Natural killer cell (primary cell): ENCODE results near the gene LGALS3. TPM values are rescaled to one million over a fixed set of nuclear protein-coding genes. Genes with fewer than 3 reads are reported as not detected.

Experiments used
- ATAC-seq, 3 donors: fragments of 150-1000 bp in 2 of 3; fragments of 200-7000 bp in 1 of 3; cut with Tn5 transposase; 1 replicate in 1 of 3; 2 replicates in 2 of 3; pipeline ENCODE4 v1.10.0; 2021; ENCODE audit warnings: mild to moderate bottlenecking in 2 of 3, moderate library complexity in 2 of 3
- DNase-seq, 2 donors: peaks; one replicate each; pipeline versions ENCODE4 v3.0.0 to v3.0.0-alpha.2; 2013 to 2021; ENCODE audit warnings: mixed read lengths in 1 of 2
- H3K27ac ChIP-seq: one replicate; pipeline ENCODE4 v1.5.1; 2013; ENCODE audit warnings: mild to moderate bottlenecking, low read length
- H3K27me3 ChIP-seq: one replicate; pipeline ENCODE4 v1.6.1; 2013; ENCODE audit warnings: low read length; ENCODE audit not compliant: control insufficient read depth, insufficient read depth
- H3K36me3 ChIP-seq: one replicate; pipeline ENCODE4 v1.6.1; 2013; ENCODE audit warnings: low read length; ENCODE audit not compliant: control insufficient read depth, insufficient read depth
- H3K4me1 ChIP-seq: one replicate; pipeline ENCODE4 v1.6.1; 2013; ENCODE audit warnings: low read length; ENCODE audit not compliant: control insufficient read depth, insufficient read depth
- H3K4me3 ChIP-seq: one replicate; pipeline ENCODE4 v1.5.1; 2013; ENCODE audit warnings: low read length
- H3K9me3 ChIP-seq: one replicate; pipeline ENCODE4 v1.6.1; 2013; ENCODE audit warnings: low read length; ENCODE audit not compliant: control insufficient read depth, insufficient read depth
- H3K27ac Mint-ChIP-seq, 2 donors: one replicate each; pipeline ENCODE4 v1.8.0; 2022; ENCODE audit warnings: mild to moderate bottlenecking in 2 of 2, mixed read lengths in 2 of 2, moderate library complexity in 1 of 2
- H3K27me3 Mint-ChIP-seq, 2 donors: one replicate each; pipeline ENCODE4 v1.8.0; 2022; ENCODE audit warnings: low read depth in 2 of 2, mixed read lengths in 2 of 2
- H3K36me3 Mint-ChIP-seq: one replicate; pipeline ENCODE4 v1.8.0; 2022; ENCODE audit warnings: mixed read lengths
- H3K4me1 Mint-ChIP-seq, 2 donors: one replicate each; pipeline ENCODE4 v1.8.0; 2022; ENCODE audit warnings: mixed read lengths in 2 of 2
- H3K4me3 Mint-ChIP-seq: one replicate; pipeline ENCODE4 v1.8.0; 2022; ENCODE audit warnings: mild to moderate bottlenecking, moderate library complexity, mixed read lengths
- H3K9me3 Mint-ChIP-seq, 2 donors: one replicate each; pipeline ENCODE4 v1.8.0; 2022; ENCODE audit warnings: mixed read lengths in 2 of 2
- WGBS: methylation state at CpG from one replicate; pipeline ENCODE4 v1.1.7; 2013; ENCODE audit warnings: missing lambda C conversion rate; ENCODE audit not compliant: insufficient coverage; 5-methylcytosine and 5-hydroxymethylcytosine counted together
- intact Hi-C: fragments of 100-400 bp; cut with micrococcal nuclease; formaldehyde crosslinking; loops from one replicate; pipeline ENCODE4 v1.14.2; 2022
- total RNA-seq, 4 donors: library from RNA; stranded (reverse); fragments of 120-200 nt in 1 of 4; gene quantifications; one replicate each; pipeline versions ENCODE4 v1.2.3 to v1.2.4, GENCODE V29; 2013 to 2022
- TF ChIP-seq, protein P1 (sequence below): fragments of 200-600 bp; IDR thresholded peaks from one replicate; pipeline ENCODE4 v1.8.0; 2022; ENCODE audit warnings: antibody characterized with exemption

The LGALS3 gene
- total RNA-seq, 3 donors from 2014 or later (not counting 1 experiment from before 2014, with no cell fraction given) = 10.8 to 35.7 (median 17.1) TPM

DNA sequence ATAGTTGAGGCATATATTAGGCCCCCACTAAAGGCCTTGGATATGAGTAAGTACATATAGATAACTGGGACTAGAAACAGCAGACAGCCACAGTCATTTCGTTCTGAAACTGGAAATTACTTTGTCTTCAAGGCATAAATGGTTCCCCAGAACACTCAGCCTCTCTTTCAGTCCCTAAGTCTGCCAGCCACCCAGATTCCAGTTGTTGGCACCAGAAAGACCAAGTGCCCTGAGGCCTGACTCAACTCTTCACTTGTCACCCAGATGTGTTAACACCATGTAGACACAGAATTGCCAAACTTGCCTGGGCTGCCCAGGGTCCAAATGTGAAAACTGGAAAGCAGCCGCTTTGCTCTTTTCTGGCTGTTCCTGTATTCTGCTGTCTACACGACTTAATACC, 3.0 kb upstream of the LGALS3 start:
- intact Hi-C loops = loop anchor here (5.0 kb wide), 1 partner anchor 34 kb away; no protein-coding TSS in a partner anchor
- Mint-ChIP-seq H3K27ac (peak overlapping the region; percentile 36 to 82), H3K9me3 (no peaks in the 10 kb centered on the region), H3K36me3 (no peaks in the 10 kb centered on the region), H3K27me3 (no peaks in the 10 kb centered on the region), H3K4me3 (no peak overlapping the region), H3K4me1 (peaks cover 29 to 58% of the 10 kb centered on the region in 2 donors)
- peak overlapping the region; percentile 1 for H3K27ac ChIP-seq
- DNase-seq = no peak
- H3K36me3 ChIP-seq = no peaks in the 10 kb centered on the region
- H3K27me3 ChIP-seq = no peaks in the 10 kb centered on the region
- peaks cover 35% of the 10 kb centered on the region for H3K4me1 ChIP-seq
- WGBS = 89% methylated on average over 3 of the region's 3 CpGs
- TF ChIP-seq, protein P1, sequence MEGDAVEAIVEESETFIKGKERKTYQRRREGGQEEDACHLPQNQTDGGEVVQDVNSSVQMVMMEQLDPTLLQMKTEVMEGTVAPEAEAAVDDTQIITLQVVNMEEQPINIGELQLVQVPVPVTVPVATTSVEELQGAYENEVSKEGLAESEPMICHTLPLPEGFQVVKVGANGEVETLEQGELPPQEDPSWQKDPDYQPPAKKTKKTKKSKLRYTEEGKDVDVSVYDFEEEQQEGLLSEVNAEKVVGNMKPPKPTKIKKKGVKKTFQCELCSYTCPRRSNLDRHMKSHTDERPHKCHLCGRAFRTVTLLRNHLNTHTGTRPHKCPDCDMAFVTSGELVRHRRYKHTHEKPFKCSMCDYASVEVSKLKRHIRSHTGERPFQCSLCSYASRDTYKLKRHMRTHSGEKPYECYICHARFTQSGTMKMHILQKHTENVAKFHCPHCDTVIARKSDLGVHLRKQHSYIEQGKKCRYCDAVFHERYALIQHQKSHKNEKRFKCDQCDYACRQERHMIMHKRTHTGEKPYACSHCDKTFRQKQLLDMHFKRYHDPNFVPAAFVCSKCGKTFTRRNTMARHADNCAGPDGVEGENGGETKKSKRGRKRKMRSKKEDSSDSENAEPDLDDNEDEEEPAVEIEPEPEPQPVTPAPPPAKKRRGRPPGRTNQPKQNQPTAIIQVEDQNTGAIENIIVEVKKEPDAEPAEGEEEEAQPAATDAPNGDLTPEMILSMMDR = no peak
- no peaks in the 10 kb centered on the region for H3K9me3 ChIP-seq
- no peak for ATAC-seq
- H3K4me3 ChIP-seq = no peak overlapping the region

DNA sequence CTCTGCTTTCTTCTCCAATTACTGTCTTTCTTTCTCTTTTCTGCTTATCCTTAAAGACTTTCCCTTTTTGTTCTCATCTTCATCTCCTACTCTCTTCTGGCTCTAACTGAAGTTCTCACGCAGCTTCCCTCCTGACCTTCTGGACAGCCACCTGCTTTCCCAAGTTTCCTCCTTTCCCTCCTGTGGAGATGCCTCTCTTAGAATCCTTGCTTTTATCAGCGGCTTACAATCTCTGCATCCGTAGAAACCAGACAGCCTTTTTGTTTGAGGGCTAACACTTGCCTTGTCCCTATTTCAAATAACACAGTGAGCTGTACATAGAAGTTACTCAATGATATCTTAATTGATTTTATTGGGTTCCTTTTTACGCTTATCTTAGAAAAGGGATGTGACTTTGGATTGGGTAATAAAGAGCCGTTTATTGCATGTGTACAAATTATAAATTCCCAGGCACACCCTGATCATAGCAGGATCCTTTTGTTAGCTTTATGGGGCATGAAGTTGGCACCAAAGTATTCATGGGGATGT, 2.1 kb upstream of the LGALS3 start:
- no peak overlapping the region for H3K27ac ChIP-seq
- Mint-ChIP-seq H3K4me3 (peak overlapping the region; percentile 32), H3K4me1 (peaks cover 36 to 61% of the 10 kb centered on the region in 2 donors), H3K27ac (peak overlapping the region; percentile 39 to 48), H3K9me3 (no peaks in the 10 kb centered on the region), H3K36me3 (no peaks in the 10 kb centered on the region), H3K27me3 (no peaks in the 10 kb centered on the region)
- H3K4me3 ChIP-seq = no peak overlapping the region
- intact Hi-C loops = loop anchor here (5.0 kb wide), 1 partner anchor 35 kb away; no protein-coding TSS in a partner anchor
- H3K36me3 ChIP-seq = no peaks in the 10 kb centered on the region
- DNase-seq (no peak), ATAC-seq (no peak)
- 96% methylated on average over 5 of the region's 5 CpGs for WGBS
- H3K27me3 ChIP-seq = no peaks in the 10 kb centered on the region
- no peaks in the 10 kb centered on the region for H3K9me3 ChIP-seq
- peaks cover 34% of the 10 kb centered on the region for H3K4me1 ChIP-seq
- TF ChIP-seq, protein P1 = no peak

DNA sequence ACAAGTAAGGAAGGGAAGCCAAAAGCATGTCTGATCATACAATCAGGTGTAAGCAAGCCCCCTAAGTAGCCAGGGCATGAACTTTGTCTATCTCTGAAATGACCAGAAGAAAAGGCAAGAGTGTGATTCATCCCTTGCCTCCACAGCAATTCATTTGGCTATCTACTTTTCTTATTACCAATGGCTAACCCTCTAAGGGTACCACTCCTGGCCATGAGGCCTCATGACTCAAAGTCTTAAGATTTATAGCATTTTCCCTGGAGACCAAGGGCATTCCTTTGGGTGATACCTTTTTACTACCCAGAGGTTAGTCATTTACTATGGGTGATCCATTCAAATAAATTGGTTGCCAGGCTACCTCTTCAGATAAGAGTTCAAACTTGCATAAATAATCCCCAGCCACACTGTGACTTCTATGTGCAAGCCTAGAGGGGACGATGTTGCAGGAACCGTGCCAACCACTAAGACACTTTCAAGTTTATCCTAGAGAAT, 1.5 kb upstream of the LGALS3 start:
- Histone ChIP-seq H3K27me3 (no peaks in the 10 kb centered on the region), H3K27ac (no peak overlapping the region), H3K4me1 (peaks cover 34% of the 10 kb centered on the region), H3K4me3 (no peak overlapping the region), H3K36me3 (no peaks in the 10 kb centered on the region), H3K9me3 (no peaks in the 10 kb centered on the region)
- peak overlapping the region; percentile 39 to 48 for H3K27ac Mint-ChIP-seq
- DNase-seq (no peak), ATAC-seq (no peak)
- no peaks in the 10 kb centered on the region for H3K27me3 Mint-ChIP-seq
- intact Hi-C loops = loop anchor here (5.0 kb wide), 1 partner anchor 35 kb away; no protein-coding TSS in a partner anchor
- 93% methylated on average over 2 of the region's 2 CpGs for WGBS
- no peaks in the 10 kb centered on the region for H3K9me3 Mint-ChIP-seq
- peaks cover 36 to 62% of the 10 kb centered on the region in 2 donors for H3K4me1 Mint-ChIP-seq
- TF ChIP-seq, protein P1 = no peak
- no peaks in the 10 kb centered on the region for H3K36me3 Mint-ChIP-seq
- H3K4me3 Mint-ChIP-seq = peak overlapping the region; percentile 92
